NCI-H510A (cell line): ENCODE results near the gene HHIP.

ENCODE experiments used
- DNase-seq: peaks from one replicate; lab custom pipeline; 2025; lab: John Stamatoyannopoulos, UW

HHIP gene

GRCh38 chr4:144709793-144710525 lies 64.0 kb downstream of the HHIP start:
- DNase-seq: no peak

DNA sequence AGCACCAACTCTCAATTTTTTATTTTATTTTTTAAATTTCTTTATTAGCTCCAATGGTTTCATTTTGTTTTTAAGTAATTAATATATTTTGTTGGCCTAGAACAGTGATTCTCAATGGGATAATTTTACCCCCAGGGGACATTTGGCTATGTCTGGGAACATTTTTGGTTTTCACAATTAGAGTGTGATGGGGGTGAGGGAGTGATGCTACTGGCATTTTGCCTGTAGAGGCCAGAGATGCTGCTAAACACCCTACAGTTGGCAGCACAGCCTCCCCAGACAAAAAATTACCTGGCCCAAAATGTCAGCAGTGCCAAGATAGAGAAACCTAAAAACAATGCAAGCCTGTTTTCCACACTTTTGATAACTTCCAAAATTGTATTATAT lies 64.6 kb downstream of the HHIP start:
- DNase-seq: no peak

GRCh38 chr4:144711700-144712456 lies 65.9 kb downstream of the HHIP start:
- DNase-seq: no peak

- no peak for DNase-seq
Observed at GRCh38 chr4:144712775-144713174, 66.8 kb downstream of the HHIP start.

GRCh38 chr4:144714166-144714565 lies 68.2 kb downstream of the HHIP start:
- DNase-seq: no peak

DNA sequence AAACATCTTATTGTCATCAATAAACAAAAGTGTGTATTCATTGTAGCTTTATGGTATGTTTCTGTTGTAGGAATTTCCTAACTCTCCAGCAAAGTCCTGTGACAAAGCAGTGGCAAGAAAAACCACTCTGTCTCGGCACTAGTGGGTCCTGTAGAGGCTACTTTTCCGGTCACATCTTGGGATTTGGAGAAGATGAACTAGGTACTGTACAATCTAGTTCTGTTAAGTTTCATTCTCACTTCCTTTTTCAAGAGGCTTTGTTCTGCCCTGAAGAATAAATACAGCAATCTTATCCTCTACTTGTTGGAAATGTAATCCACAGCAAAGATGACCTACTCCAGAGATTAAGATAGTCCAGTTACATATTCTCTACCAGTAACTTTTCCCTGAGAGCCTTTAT lies 69.3 kb downstream of the HHIP start:
- no peak for DNase-seq

DNA sequence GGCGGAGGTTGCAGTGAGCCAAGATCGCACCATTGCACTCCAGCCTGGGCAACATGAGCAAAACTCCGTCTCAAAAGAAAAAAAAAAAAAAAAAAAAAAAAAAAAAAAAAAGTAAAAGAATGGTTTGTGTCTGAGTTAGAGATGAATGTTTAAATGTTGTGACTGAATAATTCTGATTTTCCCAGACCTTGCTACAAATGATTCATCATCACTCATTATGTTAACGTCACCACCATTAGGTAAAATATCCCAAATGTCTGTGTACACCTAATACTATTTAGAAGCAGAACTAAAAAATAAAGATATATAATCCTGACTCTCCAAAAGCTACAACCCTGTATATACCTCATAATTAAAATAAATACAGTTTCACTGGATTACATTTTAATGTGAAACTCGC lies 70.8 kb downstream of the HHIP start:
- no peak for DNase-seq

DNA sequence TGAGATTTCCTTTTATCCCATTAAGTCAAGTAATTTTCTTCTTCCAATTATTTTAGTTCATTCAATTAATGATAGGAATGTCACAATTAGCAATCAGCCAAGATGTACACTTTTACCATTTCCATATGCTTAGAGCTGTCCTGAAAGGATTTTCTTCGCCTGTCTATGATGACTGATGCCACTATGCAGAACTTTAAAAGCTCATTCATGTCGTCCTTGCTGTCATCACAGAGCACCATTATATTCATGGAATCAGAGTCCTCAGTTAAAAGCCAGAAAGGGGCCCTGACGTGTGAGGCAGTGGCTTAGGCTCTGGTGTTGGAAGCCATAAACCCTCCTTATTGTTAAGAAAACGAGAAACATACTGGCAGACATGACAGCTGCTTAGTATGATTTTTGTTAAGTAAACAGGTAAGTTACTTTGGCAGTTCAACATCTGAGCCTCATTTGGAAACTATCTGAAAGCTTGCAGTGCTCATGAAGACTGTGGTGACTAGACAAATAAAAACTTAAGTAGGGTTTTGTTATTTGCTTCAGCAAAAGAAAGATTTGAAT lies 73.1 kb downstream of the HHIP start:
- DNase-seq: no peak

DNA sequence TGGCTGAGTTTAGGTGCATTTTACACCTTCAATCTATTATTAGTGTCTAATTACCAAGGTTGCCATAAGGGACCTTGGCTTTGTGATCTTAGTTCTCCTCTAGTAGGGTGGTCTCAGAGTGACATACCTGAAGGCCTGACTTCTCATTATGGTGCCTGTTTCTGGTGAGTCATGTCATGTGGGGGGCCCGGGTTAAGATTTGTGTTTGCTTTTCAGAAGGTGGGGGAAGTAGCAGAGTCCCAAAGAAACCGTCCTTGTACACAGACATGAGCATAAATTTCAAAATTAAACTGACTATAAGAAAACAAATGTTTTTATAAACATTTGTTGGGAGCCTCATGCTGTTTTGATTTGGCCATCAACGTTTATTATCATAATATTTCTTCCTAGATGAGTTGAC lies 74.5 kb downstream of the HHIP start:
- DNase-seq: no peak

GRCh38 chr4:144721994-144722393 lies 76.0 kb downstream of the HHIP start:
- DNase-seq: no peak

- no peak for DNase-seq
Observed at GRCh38 chr4:144723471-144723870, 77.5 kb downstream of the HHIP start.

DNA sequence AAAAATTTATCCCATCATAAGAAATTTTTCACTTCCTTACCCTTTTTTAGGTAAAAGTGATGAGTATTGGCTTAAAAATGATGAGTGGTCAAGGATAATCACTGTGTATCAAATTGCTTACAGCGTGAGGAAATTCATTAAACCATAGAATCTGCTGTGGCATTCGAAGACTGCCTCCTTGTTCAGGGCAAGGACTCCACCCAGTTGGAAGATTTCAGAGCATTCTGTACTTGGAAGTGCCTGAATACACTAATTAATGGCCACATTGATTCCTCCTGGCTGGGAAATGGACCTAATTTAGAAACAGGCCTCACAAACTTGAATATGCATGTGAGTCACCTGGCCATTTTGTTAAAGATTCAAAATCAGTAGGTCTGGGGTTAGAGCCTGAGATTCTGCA lies 83.2 kb downstream of the HHIP start:
- no peak for DNase-seq

GRCh38 chr4:144732584-144733428 lies 86.8 kb downstream of the HHIP start:
- no peak for DNase-seq

DNA sequence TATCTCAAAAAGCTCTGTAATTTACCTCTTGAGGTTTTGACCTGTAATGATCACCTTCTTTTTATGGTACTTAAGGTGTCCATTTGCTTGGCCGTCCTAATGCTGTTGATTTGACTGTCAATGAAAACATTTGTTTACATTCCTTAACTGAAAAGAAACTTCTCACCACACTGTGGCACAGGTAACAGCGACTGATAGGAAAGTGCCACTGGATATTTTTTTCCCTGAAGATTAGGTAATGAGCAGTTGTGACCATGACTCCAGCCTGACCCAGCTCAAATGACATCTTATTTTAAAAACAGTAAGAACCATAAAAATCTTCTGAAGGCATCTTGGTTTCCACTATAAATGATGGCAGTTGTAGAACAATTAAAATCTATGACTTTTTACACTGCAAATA lies 87.6 kb downstream of the HHIP start:
- DNase-seq: no peak

DNA sequence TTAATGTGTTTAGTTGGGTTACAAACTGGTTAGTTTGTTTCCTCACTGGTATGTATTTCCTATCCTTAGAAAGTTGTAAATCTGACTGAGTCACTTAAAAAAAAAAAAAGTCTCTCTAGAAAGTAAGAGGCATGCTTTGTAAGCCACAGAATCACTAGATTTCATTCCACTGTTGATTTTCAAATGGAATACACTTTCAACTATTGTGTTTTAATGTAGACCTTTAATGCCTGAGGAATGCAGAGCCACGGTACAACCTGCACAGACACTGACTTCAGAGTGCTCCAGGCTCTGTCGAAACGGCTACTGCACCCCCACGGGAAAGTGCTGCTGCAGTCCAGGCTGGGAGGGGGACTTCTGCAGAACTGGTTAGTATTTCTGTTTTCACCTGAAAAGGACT lies 88.6 kb downstream of the HHIP start:
- DNase-seq: no peak

DNA sequence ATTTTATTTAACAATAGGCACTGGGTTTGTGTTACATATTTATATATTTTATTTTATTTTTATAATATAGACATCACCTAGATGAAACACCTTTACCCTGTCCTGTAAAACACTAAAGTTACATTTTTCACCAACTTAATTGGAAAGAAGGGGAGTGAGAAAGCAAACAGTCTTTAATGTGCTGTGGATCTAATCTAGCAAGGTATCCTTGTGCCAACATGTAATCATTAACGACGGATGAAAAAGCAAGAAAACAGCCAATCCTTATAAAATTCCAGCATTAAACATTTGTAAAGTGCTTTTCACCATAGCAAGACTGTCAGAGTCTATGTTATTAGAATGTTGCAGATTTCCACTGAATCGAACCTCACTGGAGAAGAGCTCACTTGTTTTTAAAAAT lies 92.7 kb downstream of the HHIP start:
- no peak for DNase-seq

GRCh38 chr4:144739511-144740033 lies 93.6 kb downstream of the HHIP start:
- no peak for DNase-seq

GRCh38 chr4:144740316-144740715 lies 94.4 kb downstream of the HHIP start:
- no peak for DNase-seq

DNA sequence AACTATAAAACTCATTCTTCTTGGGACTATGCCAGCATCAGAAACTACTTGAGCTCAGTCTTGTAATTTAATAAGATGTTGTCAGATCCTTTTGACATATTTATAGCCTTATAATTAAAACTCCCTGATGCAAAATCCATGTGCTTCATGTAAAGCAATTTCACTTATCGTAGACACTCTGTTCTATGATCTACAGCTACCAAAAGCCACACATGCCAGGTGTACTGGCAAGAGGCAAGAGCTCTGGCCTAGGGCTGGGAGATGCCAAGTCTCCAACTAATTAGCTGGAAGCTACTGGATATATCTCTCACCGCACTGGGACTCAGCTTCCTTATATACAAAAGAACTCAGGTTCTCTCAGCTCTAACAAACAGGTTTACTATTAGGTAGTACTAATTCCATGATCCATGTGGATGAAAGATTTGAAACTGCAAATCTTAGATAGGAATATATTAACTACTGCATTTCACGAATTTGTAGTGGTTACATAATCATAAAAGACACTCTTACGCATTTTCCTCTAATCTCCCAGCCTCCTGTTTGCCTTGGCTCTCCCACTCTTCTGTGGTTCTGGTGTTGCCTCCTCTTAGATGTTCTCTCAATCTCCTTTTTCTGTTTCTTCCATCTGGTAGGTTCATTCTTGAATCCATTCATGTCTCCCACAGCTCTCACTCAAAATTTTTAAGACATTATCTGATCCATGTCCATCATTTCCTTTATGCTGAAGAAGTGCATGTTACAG lies 103.0 kb downstream of the HHIP start:
- DNase-seq: no peak

DNA sequence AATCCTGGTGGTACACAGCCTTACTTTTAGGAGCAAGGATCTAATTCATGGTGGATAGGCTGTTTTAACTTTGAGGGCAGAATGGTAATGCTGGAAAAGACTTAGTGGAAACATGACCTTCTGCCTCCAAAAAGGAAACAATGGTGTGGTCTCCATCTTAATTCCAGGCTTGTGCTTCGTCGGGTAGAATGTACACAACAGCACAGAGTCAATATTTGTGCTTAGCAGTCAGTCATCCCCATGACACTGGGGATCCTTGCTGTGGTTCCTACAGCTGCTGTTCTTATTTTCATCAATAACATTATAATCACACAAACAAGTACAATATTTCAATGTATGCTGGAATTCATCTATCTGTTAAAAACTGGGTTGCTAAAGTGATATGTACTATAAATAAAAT lies 104.4 kb downstream of the HHIP start:
- DNase-seq: no peak

- DNase-seq: no peak
Observed at GRCh38 chr4:144754562-144755410, 108.8 kb downstream of the HHIP start.
